HepG2 (cell line): ENCODE measurements around the gene KDM4E. TPM values are rescaled to one million over a fixed set of nuclear protein-coding genes. Genes with fewer than 3 reads are reported as not detected.

Experiments
- ATAC-seq: fragments of 200-7000 bp; cut with Tn5 transposase; 3 replicates; pipeline ENCODE4 v1.9.1; 2020; ENCODE audit warnings: mild to moderate bottlenecking, moderate library complexity
- BruUV-seq: library from RNA; stranded (reverse); fragments of 400-500 nt; replicated peaks from 2 replicates; lab custom pipeline; 2021; lab: Mats Ljungman, UMichigan
- CTCF ChIA-PET: fragments of 300-600 bp; formaldehyde crosslinking; extraction: SDS; loops from one replicate; lab custom pipeline; 2021; ENCODE audit warnings: low total read pairs, inconsistent platforms, low intra/inter-chr PET ratio; lab: Yijun Ruan, JAX
- POLR2A ChIA-PET: fragments of 350-600 bp; sonication (Branson Sonifier 250); formaldehyde crosslinking; loops from one replicate; lab custom pipeline; 2020; ENCODE audit warnings: antibody characterized with exemption, inconsistent platforms; lab: Yijun Ruan, JAX
- DNase-seq: peaks from one replicate; pipeline ENCODE4 v3.0.0-alpha.2; 2015; ENCODE audit warnings: low spot score
- FAIRE-seq: peaks from 3 replicates; lab custom pipeline; 2011; peaks lifted over from hg19 to GRCh38; lab: Jason Lieb, UNC
- H2AFZ ChIP-seq: one replicate; pipeline ENCODE4 v1.6.1; 2011; ENCODE audit warnings: low read length, inconsistent platforms
- H3K27ac ChIP-seq: fragments of 300-600 bp; 3 replicates; pipeline ENCODE4 v1.8.0; 2011; ENCODE audit warnings: mixed run types, mild to moderate bottlenecking, mixed read lengths, low read length, inconsistent platforms; ENCODE audit not compliant: insufficient read depth; ENCODE audit errors: extremely low read length
- H3K27me3 ChIP-seq, 2 experiments: fragments of 200-600 bp in 1 of 2; 2 replicates in 1 of 2; 3 replicates in 1 of 2; pipeline versions ENCODE4 v1.6.0 to v1.8.0; 2011; ENCODE audit warnings: low read length in 2 of 2, mild to moderate bottlenecking in 2 of 2, moderate library complexity in 2 of 2, inconsistent platforms in 1 of 2; ENCODE audit not compliant: insufficient read depth in 2 of 2, control insufficient read depth in 1 of 2
- H3K36me3 ChIP-seq, 2 experiments: fragments of 200-600 bp in 1 of 2; replicated peaks in 1 of 2; 2 replicates in 1 of 2; 3 replicates in 1 of 2; pipeline versions ENCODE4 v1.5.1 to v1.8.0; 2011; ENCODE audit warnings: low read length in 2 of 2, inconsistent platforms in 1 of 2; ENCODE audit not compliant: insufficient read depth in 2 of 2, control insufficient read depth in 1 of 2
- H3K4me1 ChIP-seq: 2 replicates; pipeline ENCODE4 v1.5.1; 2012; ENCODE audit warnings: low read length, inconsistent platforms; ENCODE audit not compliant: insufficient read depth
- H3K4me2 ChIP-seq: 2 replicates; pipeline ENCODE4 v1.6.0; 2011; ENCODE audit warnings: low read depth, low read length, inconsistent platforms
- H3K4me3 ChIP-seq, 3 experiments: fragments of 200-600 bp in 1 of 3; sonication (generic), shearing (Covaris generic) in 1 of 3; replicated peaks in 1 of 3; 2 replicates each; pipeline ENCODE4 v1.5.1; 2011 to 2016; ENCODE audit warnings: low read length in 3 of 3, inconsistent platforms in 2 of 3, low read depth in 2 of 3, mild to moderate bottlenecking in 2 of 3, control low read depth in 1 of 3, mixed read lengths in 1 of 3; ENCODE audit not compliant: insufficient read depth in 1 of 3
- H3K79me2 ChIP-seq: one replicate; pipeline ENCODE4 v1.6.1; 2011; ENCODE audit warnings: low read length, inconsistent platforms; ENCODE audit not compliant: insufficient read depth
- H3K9ac ChIP-seq: 2 replicates; pipeline ENCODE4 v1.6.0; 2011; ENCODE audit warnings: mild to moderate bottlenecking, low read depth, low read length, inconsistent platforms; ENCODE audit not compliant: insufficient read depth
- H3K9me3 ChIP-seq: 2 replicates; pipeline ENCODE4 v1.5.1; 2012; ENCODE audit warnings: mild to moderate bottlenecking, low read length
- H4K20me1 ChIP-seq: 2 replicates; pipeline ENCODE4 v1.6.0; 2011; ENCODE audit warnings: inconsistent platforms, mild to moderate bottlenecking, low read length, moderate library complexity; ENCODE audit not compliant: insufficient read depth
- MBNL3 ChIP-seq: fragments of 250-450 bp; sonication (Bioruptor Pico); conservative IDR thresholded peaks from 2 replicates; pipeline ENCODE4 v1.8.0; 2022; ENCODE audit warnings: mild to moderate bottlenecking, inconsistent platforms
- PHF21A ChIP-seq: sonication (generic); formaldehyde crosslinking; IDR thresholded peaks from 2 replicates; pipeline ENCODE4 v1.5.0; 2020; ENCODE audit warnings: mild to moderate bottlenecking, missing genetic modification reagents
- REL ChIP-seq: sonication (generic); formaldehyde crosslinking; conservative IDR thresholded peaks from 2 replicates; pipeline ENCODE4 v1.8.0; 2022; ENCODE audit warnings: mild to moderate bottlenecking, missing genetic modification reagents, moderate library complexity
- RFXANK ChIP-seq: IDR thresholded peaks from 2 replicates; pipeline ENCODE4 v1.6.1; 2016
- SAFB2 ChIP-seq: sonication (generic); formaldehyde crosslinking; IDR thresholded peaks from 2 replicates; pipeline ENCODE4 v1.5.1; 2020; ENCODE audit warnings: missing genetic modification reagents, low read depth, mild to moderate bottlenecking, borderline replicate concordance
- SOX5 ChIP-seq: IDR thresholded peaks from 2 replicates; pipeline ENCODE4 v1.6.1; 2016; ENCODE audit warnings: borderline replicate concordance
- ZNF776 ChIP-seq: sonication (generic); formaldehyde crosslinking; IDR thresholded peaks from 2 replicates; pipeline ENCODE4 v1.4.0; 2020; ENCODE audit warnings: mild to moderate bottlenecking, missing genetic modification reagents
- ZNF781 ChIP-seq: sonication (generic); formaldehyde crosslinking; IDR thresholded peaks from 2 replicates; pipeline ENCODE4 v1.5.1; 2020; ENCODE audit warnings: borderline replicate concordance, mild to moderate bottlenecking, missing genetic modification reagents; ENCODE audit errors: not compliant biosample characterization
- WGBS: methylation state at CpG from one replicate; pipeline ENCODE4 v1.1.6; 2017; ENCODE audit warnings: low lambda C conversion rate; 5-methylcytosine and 5-hydroxymethylcytosine counted together
- in situ Hi-C: cut with HindIII; loops from 2 replicates; pipeline ENCODE4 v1.10.0; 2017; ENCODE audit warnings: low pct_unique_long_range_greater_than_20kb; ENCODE audit not compliant: extremely low pct_ligation_motif_present
- intact Hi-C: fragments of 100-400 bp; cut with micrococcal nuclease; formaldehyde crosslinking; loops from one replicate; pipeline ENCODE4 v1.10.0; 2022; ENCODE audit not compliant: unreplicated experiment
- polyA plus RNA-seq, 8 experiments: library from polyadenylated mRNA; depleted of rRNA in 3 of 8; stranded (reverse) in 7 of 8; unstranded in 1 of 8; fragments of >200 nt; fragmentation: Illumina TruSeq in 4 of 8; extraction: Trizol in 4 of 8; gene quantifications; 2 replicates each; pipeline versions ENCODE4 v1.2.1 to v1.2.3, GENCODE V29; 2011 to 2016; ENCODE audit warnings: low read depth in 4 of 8, missing spikeins in 1 of 8, mixed read lengths in 1 of 8; ENCODE audit not compliant: insufficient read depth in 1 of 8
- total RNA-seq, 5 experiments: library from RNA; depleted of rRNA; stranded (reverse); fragments of >200 nt; fragmentation: Illumina TruSeq; extraction: Trizol; gene quantifications; 2 replicates each; pipeline ENCODE4 v1.2.3, GENCODE V29; 2016; ENCODE audit warnings: low read depth in 1 of 5
- TF ChIP-seq, protein P1 (sequence below): sonication (generic); formaldehyde crosslinking; IDR thresholded peaks from 2 replicates; pipeline ENCODE4 v1.4.0; 2020; ENCODE audit warnings: missing genetic modification reagents, mild to moderate bottlenecking, borderline replicate concordance
- TF ChIP-seq, protein P2 (sequence below): sonication (generic); formaldehyde crosslinking; IDR thresholded peaks from 2 replicates; pipeline ENCODE4 v1.5.0; 2020; ENCODE audit warnings: mild to moderate bottlenecking, missing genetic modification reagents
- TF ChIP-seq, protein P3 (sequence below): sonication (generic); formaldehyde crosslinking; IDR thresholded peaks from 2 replicates; pipeline ENCODE4 v1.4.0; 2020; ENCODE audit warnings: missing genetic modification reagents, mild to moderate bottlenecking, borderline replicate concordance

The KDM4E gene
- total and polyA plus RNA-seq, 2 of the 13 experiments (the other 11 are each of a cell fraction or from before 2014, with no cell fraction given) = not detected

DNA sequence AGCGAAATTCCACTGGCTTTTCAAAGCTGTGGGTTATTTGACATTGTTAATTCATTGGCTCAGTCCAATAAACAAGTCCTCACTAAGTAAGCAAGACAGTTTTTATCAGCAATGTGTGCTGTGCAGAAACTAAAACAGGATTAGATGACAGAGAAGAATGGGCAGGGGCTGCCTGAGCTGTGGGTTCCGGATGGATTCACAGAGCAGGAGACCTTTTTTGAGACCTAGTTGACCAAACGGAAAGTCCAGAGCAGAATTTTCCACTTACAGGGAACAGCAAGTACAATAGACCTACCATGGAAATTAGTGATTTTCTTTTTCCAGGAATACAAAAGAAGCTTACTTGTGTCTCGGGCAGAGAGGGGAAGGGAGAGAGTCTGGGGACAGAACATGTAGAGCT lies 19.0 kb downstream of the KDM4E start:
- POLR2A ChIA-PET = no interaction called here
- in situ Hi-C loops (no loop called here), intact Hi-C loops (no loop called here)
- FAIRE-seq (no peak), DNase-seq (no peak), ATAC-seq (no peak)
- Histone ChIP-seq H3K4me3 (no peak overlapping the region), H3K4me2 (no peak overlapping the region), H4K20me1 (no peaks in the 10 kb centered on the region), H3K79me2 (no peaks in the 10 kb centered on the region), H3K27ac (no peak overlapping the region), H3K4me1 (no peaks in the 10 kb centered on the region), H3K9ac (no peak overlapping the region), H3K27me3 (peaks cover 0 to 4% of the 10 kb centered on the region in 2 experiments; a peak in 1 of 5 replicates), H2AFZ (no peak overlapping the region), H3K9me3 (no peaks in the 10 kb centered on the region), H3K36me3 (no peaks in the 10 kb centered on the region)
- no TSS peak for BruUV-seq
- CTCF ChIA-PET = no interaction called here
- WGBS = 1% methylated on average over 4 of the region's 4 CpGs
- TF ChIP-seq ZNF776 (CRISPR knock-in tag) = no peak
- no peak for TF ChIP-seq ZNF781
- no peak for TF ChIP-seq SAFB2 (CRISPR knock-in tag)

DNA sequence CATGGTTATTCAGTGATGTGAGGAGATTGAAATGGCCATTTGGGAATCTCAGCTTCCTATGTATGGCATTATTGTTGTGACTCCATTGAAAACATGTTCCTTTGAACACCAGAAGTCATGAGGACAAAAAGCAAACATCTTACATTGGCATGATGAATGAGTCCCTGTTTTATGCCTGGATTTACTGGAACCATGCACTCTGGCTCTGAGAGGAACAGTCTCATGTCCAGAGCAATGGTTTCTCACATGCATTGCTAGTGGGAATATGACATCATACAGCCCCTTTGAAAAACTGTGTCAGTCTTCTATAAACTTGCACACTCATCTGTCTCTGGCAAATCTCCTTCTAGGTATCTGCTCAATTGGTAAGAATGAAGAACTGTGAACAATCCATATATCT lies 20.8 kb downstream of the KDM4E start:
- ATAC-seq (no peak), FAIRE-seq (no peak), DNase-seq (no peak)
- no peaks in the 10 kb centered on the region for H3K9me3 ChIP-seq
- H3K4me1 ChIP-seq = 0 out of 2 replicates have a peak, but pooled peaks cover under 1% of the 10 kb centered on the region
- no peak overlapping the region for H3K4me3 ChIP-seq
- H3K27me3 ChIP-seq = peaks cover 0 to 4% of the 10 kb centered on the region in 2 experiments; a peak in 1 of 5 replicates
- POLR2A ChIA-PET = no interaction called here
- in situ Hi-C loops = no loop called here
- H3K4me2 ChIP-seq = no peak overlapping the region
- BruUV-seq = no TSS peak
- H4K20me1 ChIP-seq = no peaks in the 10 kb centered on the region
- intact Hi-C loops = no loop called here
- no peak overlapping the region for H2AFZ ChIP-seq
- CTCF ChIA-PET = no interaction called here
- H3K36me3 ChIP-seq = no peaks in the 10 kb centered on the region
- H3K27ac ChIP-seq = no peak overlapping the region
- H3K79me2 ChIP-seq = no peaks in the 10 kb centered on the region
- H3K9ac ChIP-seq = no peak overlapping the region
- TF ChIP-seq, protein P1, sequence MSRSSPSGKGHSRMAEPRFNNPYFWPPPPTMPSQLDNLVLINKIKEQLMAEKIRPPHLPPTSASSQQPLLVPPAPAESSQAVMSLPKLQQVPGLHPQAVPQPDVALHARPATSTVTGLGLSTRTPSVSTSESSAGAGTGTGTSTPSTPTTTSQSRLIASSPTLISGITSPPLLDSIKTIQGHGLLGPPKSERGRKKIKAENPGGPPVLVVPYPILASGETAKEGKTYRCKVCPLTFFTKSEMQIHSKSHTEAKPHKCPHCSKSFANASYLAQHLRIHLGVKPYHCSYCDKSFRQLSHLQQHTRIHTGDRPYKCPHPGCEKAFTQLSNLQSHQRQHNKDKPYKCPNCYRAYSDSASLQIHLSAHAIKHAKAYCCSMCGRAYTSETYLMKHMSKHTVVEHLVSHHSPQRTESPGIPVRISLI (CRISPR knock-in tag) = no peak
- TF ChIP-seq SOX5 (no peak), REL (CRISPR knock-in tag) (no peak), RFXANK (CRISPR knock-in tag) (no peak), PHF21A (CRISPR knock-in tag) (no peak), MBNL3 (no peak)
- TF ChIP-seq, protein P2, sequence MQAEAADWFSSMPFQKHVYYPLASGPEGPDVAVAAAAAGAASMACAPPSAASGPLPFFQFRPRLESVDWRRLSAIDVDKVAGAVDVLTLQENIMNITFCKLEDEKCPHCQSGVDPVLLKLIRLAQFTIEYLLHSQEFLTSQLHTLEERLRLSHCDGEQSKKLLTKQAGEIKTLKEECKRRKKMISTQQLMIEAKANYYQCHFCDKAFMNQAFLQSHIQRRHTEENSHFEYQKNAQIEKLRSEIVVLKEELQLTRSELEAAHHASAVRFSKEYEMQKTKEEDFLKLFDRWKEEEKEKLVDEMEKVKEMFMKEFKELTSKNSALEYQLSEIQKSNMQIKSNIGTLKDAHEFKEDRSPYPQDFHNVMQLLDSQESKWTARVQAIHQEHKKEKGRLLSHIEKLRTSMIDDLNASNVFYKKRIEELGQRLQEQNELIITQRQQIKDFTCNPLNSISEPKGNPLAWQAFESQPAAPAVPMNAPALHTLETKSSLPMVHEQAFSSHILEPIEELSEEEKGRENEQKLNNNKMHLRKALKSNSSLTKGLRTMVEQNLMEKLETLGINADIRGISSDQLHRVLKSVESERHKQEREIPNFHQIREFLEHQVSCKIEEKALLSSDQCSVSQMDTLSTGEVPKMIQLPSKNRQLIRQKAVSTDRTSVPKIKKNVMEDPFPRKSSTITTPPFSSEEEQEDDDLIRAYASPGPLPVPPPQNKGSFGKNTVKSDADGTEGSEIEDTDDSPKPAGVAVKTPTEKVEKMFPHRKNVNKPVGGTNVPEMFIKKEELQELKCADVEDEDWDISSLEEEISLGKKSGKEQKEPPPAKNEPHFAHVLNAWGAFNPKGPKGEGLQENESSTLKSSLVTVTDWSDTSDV (CRISPR knock-in tag) = no peak
- TF ChIP-seq, protein P3, sequence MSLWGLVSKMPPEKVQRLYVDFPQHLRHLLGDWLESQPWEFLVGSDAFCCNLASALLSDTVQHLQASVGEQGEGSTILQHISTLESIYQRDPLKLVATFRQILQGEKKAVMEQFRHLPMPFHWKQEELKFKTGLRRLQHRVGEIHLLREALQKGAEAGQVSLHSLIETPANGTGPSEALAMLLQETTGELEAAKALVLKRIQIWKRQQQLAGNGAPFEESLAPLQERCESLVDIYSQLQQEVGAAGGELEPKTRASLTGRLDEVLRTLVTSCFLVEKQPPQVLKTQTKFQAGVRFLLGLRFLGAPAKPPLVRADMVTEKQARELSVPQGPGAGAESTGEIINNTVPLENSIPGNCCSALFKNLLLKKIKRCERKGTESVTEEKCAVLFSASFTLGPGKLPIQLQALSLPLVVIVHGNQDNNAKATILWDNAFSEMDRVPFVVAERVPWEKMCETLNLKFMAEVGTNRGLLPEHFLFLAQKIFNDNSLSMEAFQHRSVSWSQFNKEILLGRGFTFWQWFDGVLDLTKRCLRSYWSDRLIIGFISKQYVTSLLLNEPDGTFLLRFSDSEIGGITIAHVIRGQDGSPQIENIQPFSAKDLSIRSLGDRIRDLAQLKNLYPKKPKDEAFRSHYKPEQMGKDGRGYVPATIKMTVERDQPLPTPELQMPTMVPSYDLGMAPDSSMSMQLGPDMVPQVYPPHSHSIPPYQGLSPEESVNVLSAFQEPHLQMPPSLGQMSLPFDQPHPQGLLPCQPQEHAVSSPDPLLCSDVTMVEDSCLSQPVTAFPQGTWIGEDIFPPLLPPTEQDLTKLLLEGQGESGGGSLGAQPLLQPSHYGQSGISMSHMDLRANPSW (CRISPR knock-in tag) = no peak
